Measurements from ENCODE around the gene LCE1C.

The LCE1C gene

GRCh38 chr1:152783095-152783494 lies 23.4 kb downstream of the LCE1C start:
- H3K4me3 ChIP-seq (replicated peaks in 1 of 2; ENCODE audit: low read depth in 2 of 2, low read length in 2 of 2): no peak overlapping the region
- DNase-seq (ENCODE audit: low read depth in 2 of 2): no peak
- TF ChIP-seq CTCF (IDR thresholded peaks at IDR 0.05; ENCODE audit: low read depth, low read length): no peak

GRCh38 chr1:152777510-152778137 lies 28.8 kb downstream of the LCE1C start:
- H3K4me3 ChIP-seq (replicated peaks in 1 of 2; ENCODE audit: low read depth in 2 of 2, low read length in 2 of 2): no peak overlapping the region
- no peak for TF ChIP-seq CTCF (IDR thresholded peaks at IDR 0.05; ENCODE audit: low read depth, low read length)
- DNase-seq (ENCODE audit: low read depth in 2 of 2): no peak

- no peak for DNase-seq (ENCODE audit: low read depth in 2 of 2)
- no peak for TF ChIP-seq CTCF (IDR thresholded peaks at IDR 0.05; ENCODE audit: low read depth, low read length)
- no peak overlapping the region for H3K4me3 ChIP-seq (replicated peaks in 1 of 2; ENCODE audit: low read depth in 2 of 2, low read length in 2 of 2)
These were observed 30.1 kb downstream of the LCE1C start for GRCh38 chr1:152776361-152776760.

- no peak within 1 kb of the TSS for H3K4me3 ChIP-seq (replicated peaks in 1 of 2; ENCODE audit: low read depth in 2 of 2, low read length in 2 of 2)
- no peak for TF ChIP-seq CTCF (IDR thresholded peaks at IDR 0.05; ENCODE audit: low read depth, low read length)
These were observed 31.6 kb downstream of the LCE1C start, which contains the start of gene LCE1F for GRCh38 chr1:152774875-152775274. Gene LCE1F (plus strand): TSS chr1:152775140. CDS start chr1:152776372, 1,232 bp downstream.

GRCh38 chr1:152770411-152770810 lies 36.0 kb downstream of the LCE1C start:
- TF ChIP-seq CTCF (IDR thresholded peaks at IDR 0.05; ENCODE audit: low read depth, low read length): no peak
- no peak for DNase-seq (ENCODE audit: low read depth in 2 of 2)

More at GRCh38 chr1:152774875-152775274, 31.6 kb downstream of the LCE1C start, which contains the start of gene LCE1F:
- DNase-seq (ENCODE audit: low read depth in 2 of 2): no peak

GRCh38 chr1:152768847-152769533 lies 37.5 kb downstream of the LCE1C start:
- no peak for TF ChIP-seq CTCF (IDR thresholded peaks at IDR 0.05; ENCODE audit: low read depth, low read length)
- DNase-seq (ENCODE audit: low read depth in 2 of 2): no peak
- no peak overlapping the region for H3K4me3 ChIP-seq (replicated peaks in 1 of 2; ENCODE audit: low read depth in 2 of 2, low read length in 2 of 2)

More at GRCh38 chr1:152770411-152770810, 36.0 kb downstream of the LCE1C start:
- H3K4me3 ChIP-seq (replicated peaks in 1 of 2; ENCODE audit: low read depth in 2 of 2, low read length in 2 of 2): no peak overlapping the region
